AG04449 (cell line): ENCODE data around the gene DCP1B.
A peak's percentile ranks its signal among the peaks of the same experiment; 100 is the strongest.

Experiments
- CTCF ChIA-PET: fragments of 350-600 bp; formaldehyde crosslinking; extraction: SDS; loops from one replicate; lab custom pipeline; 2021; ENCODE audit warnings: antibody characterized with exemption; lab: Yijun Ruan, JAX
- POLR2A ChIA-PET: fragments of 400-600, 350-600 bp; formaldehyde crosslinking; extraction: SDS; loops from one replicate; lab custom pipeline; 2020; ENCODE audit warnings: antibody characterized with exemption, inconsistent platforms; lab: Yijun Ruan, JAX
- DNase-seq: peaks from one replicate; pipeline ENCODE4 v3.0.0-alpha.2; 2010; ENCODE audit warnings: low read depth, low spot score
- H3K4me3 ChIP-seq: 2 replicates; pipeline ENCODE4 v1.5.1; 2011; ENCODE audit warnings: low read depth, mild to moderate bottlenecking, control low read depth, low read length
- TF ChIP-seq, protein P1 (sequence below): IDR thresholded peaks from one replicate; pipeline ENCODE4 v1.5.1; 2011; ENCODE audit warnings: mild to moderate bottlenecking, moderate library complexity, low read length, control low read depth, inconsistent platforms; ENCODE audit not compliant: insufficient read depth; ENCODE audit errors: missing control alignments

The DCP1B gene

DNA sequence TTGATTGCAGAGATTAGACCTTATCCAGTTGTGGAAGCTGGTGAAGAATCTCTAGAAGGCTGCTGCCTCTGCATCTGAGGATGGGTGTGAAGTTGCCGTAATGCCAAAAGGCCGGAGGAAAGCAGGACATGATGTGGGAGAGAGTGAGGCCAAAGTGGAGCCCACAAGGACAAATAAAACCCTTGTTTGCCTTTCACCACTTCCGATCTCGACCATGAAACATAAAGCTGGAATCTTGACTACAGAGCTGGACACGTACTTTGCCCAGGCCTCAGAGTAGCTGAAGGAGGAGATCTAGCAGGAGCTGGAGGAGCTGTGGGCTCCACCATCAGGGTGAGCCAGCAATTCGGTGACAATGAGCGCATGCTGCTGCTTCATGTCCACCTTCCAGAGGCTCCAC, 43.5 kb upstream of the DCP1B start:
- TF ChIP-seq, protein P1, sequence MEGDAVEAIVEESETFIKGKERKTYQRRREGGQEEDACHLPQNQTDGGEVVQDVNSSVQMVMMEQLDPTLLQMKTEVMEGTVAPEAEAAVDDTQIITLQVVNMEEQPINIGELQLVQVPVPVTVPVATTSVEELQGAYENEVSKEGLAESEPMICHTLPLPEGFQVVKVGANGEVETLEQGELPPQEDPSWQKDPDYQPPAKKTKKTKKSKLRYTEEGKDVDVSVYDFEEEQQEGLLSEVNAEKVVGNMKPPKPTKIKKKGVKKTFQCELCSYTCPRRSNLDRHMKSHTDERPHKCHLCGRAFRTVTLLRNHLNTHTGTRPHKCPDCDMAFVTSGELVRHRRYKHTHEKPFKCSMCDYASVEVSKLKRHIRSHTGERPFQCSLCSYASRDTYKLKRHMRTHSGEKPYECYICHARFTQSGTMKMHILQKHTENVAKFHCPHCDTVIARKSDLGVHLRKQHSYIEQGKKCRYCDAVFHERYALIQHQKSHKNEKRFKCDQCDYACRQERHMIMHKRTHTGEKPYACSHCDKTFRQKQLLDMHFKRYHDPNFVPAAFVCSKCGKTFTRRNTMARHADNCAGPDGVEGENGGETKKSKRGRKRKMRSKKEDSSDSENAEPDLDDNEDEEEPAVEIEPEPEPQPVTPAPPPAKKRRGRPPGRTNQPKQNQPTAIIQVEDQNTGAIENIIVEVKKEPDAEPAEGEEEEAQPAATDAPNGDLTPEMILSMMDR = no peak
- no peak overlapping the region for H3K4me3 ChIP-seq
- no peak for DNase-seq
- POLR2A ChIA-PET = no interaction called here
- CTCF ChIA-PET = interaction anchor here (1.1 to 5.6 kb wide), 8 partner anchors 9 to 536 kb away, joined by 3 to 33 read pairs (median 6); no protein-coding TSS in a partner anchor

DNA sequence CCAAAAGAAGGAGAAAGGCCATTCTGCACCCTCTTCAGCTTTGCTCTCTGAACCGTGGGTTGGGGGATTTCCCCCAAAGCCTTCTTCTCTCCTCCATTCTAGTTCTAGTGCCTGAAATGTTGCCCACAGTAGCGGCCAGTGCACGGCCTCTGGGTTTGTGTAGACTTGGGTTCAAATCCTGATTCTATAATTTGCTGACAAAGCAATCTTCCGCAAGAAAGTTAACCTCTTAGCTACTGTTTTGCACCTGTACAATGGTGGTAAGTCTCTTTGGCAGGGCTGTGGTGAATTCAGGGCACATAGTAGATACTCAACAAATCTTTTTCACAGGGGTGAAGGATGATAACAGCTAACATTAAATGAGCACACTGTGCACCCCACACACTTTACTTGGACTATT, 42.7 kb upstream of the DCP1B start:
- ChIA-PET POLR2A (no interaction called here), CTCF (interaction anchor here (0.6 to 5.6 kb wide), 7 partner anchors 8 to 536 kb away, joined by 3 to 33 read pairs (median 6); no protein-coding TSS in a partner anchor)
- H3K4me3 ChIP-seq = no peak overlapping the region
- DNase-seq = no peak
- TF ChIP-seq, protein P1 = no peak

DNA sequence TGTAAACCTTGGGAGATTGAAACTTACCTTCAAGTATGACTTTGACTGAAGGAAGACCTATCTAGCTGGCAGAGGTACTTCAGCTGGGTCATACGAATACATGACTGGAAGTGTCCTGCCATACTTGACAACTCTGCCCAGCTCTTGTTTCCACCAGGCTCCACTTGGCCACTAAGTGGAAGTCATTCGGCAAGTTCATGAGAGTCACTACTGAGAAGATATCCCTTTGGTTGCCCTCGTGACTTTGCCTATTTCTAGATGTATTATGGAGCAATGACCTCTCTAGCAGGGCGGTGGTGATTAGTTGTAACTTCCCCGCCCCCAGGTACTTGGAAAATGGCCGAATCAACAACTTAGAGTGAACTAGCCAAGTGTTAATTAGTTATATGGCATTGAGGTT, 39.9 kb upstream of the DCP1B start:
- TF ChIP-seq, protein P1 = no peak
- ChIA-PET CTCF (interaction anchor here (0.6 to 5.0 kb wide), 3 partner anchors 7 to 390 kb away, joined by 3 to 33 read pairs (median 3); no protein-coding TSS in a partner anchor), POLR2A (no interaction called here)
- H3K4me3 ChIP-seq = no peak overlapping the region
- no peak for DNase-seq

DNA sequence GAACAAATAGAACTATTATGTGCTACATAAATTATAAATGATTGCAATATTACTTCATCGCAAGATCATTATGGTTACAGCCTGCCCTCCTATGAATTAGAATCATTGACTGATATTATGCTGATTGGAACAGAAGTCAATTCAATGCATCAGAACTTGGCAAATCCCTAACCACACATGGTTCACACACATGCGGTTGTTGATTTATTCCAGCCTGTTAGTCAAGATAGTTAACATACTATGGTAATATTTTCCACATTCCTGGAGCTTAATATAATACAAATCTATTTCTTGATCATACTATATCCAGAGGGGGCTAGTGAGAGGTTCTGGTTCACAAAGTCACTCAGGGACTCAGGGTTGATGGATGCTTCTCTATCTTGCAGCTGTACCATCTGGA, 38.8 kb upstream of the DCP1B start:
- no peak for DNase-seq
- ChIA-PET POLR2A (no interaction called here), CTCF (interaction anchor here (0.7 to 2.2 kb wide), 2 partner anchors 9 to 13 kb away, joined by 4 to 9 read pairs; no protein-coding TSS in a partner anchor)
- TF ChIP-seq, protein P1 = no peak
- H3K4me3 ChIP-seq = no peak overlapping the region

GRCh38 chr12:2039034-2039433, 34.8 kb upstream of the DCP1B start:
- no peak overlapping the region for H3K4me3 ChIP-seq
- no peak for DNase-seq
- POLR2A ChIA-PET = no interaction called here
- CTCF ChIA-PET = interaction anchor here (0.8 to 1.7 kb wide), 3 partner anchors 9 to 243 kb away, joined by 3 to 6 read pairs (median 3); no protein-coding TSS in a partner anchor
- TF ChIP-seq, protein P1 = no peak

- TF ChIP-seq, protein P1 = no peak
- ChIA-PET CTCF (interaction anchor here (0.9 to 4.7 kb wide), 25 partner anchors 10 to 547 kb away, joined by 3 to 57 read pairs (median 6); no protein-coding TSS in a partner anchor), POLR2A (no interaction called here)
- H3K4me3 ChIP-seq = peak overlapping the region; percentile 47; the same call in 1 of the 2 replicates
- no peak for DNase-seq
Observed at GRCh38 chr12:2035431-2036055, 31.3 kb upstream of the DCP1B start.
